H9 (cell line): ENCODE data around the gene PADI6. TPM values are rescaled to one million over a fixed set of nuclear protein-coding genes. Genes with fewer than 3 reads are reported as not detected.

Experiments
- DNase-seq: peaks from one replicate; pipeline ENCODE4 v3.0.0-alpha.2; 2017
- H2AFZ ChIP-seq: one replicate; pipeline ENCODE4 v1.6.1; 2013; ENCODE audit warnings: mild to moderate bottlenecking, low read length, control low read depth, moderate library complexity
- H2AK5ac ChIP-seq: 2 replicates; pipeline ENCODE4 v1.6.1; 2013; ENCODE audit warnings: low read length, control low read depth, mixed read lengths; ENCODE audit not compliant: insufficient read length
- H2BK120ac ChIP-seq: one replicate; pipeline ENCODE4 v1.6.1; 2013; ENCODE audit warnings: low read depth, mild to moderate bottlenecking, low read length, control low read depth, inconsistent platforms; ENCODE audit not compliant: poor library complexity, severe bottlenecking
- H2BK12ac ChIP-seq: 2 replicates; pipeline ENCODE4 v1.6.1; 2013; ENCODE audit warnings: low read length, control low read depth, mixed read lengths, low read depth; ENCODE audit not compliant: insufficient read length
- H2BK15ac ChIP-seq: 2 replicates; pipeline ENCODE4 v1.6.1; 2013; ENCODE audit warnings: low read depth, low read length, control low read depth
- H2BK20ac ChIP-seq: one replicate; pipeline ENCODE4 v1.6.1; 2013; ENCODE audit warnings: low read depth, mild to moderate bottlenecking, low read length, control low read depth, inconsistent platforms; ENCODE audit not compliant: poor library complexity, severe bottlenecking
- H2BK5ac ChIP-seq: 2 replicates; pipeline ENCODE4 v1.6.1; 2013; ENCODE audit warnings: low read length, control low read depth, mixed read lengths; ENCODE audit not compliant: insufficient read length
- H3K14ac ChIP-seq: 2 replicates; pipeline ENCODE4 v1.6.1; 2013; ENCODE audit warnings: low read length, control low read depth; ENCODE audit not compliant: insufficient read depth
- H3K18ac ChIP-seq: 2 replicates; pipeline ENCODE4 v1.6.1; 2013; ENCODE audit warnings: low read depth, mild to moderate bottlenecking, mixed read lengths, low read length, control low read depth; ENCODE audit not compliant: insufficient read length
- H3K23ac ChIP-seq: 2 replicates; pipeline ENCODE4 v1.6.1; 2013; ENCODE audit warnings: low read length, control low read depth, mixed read lengths, low read depth; ENCODE audit not compliant: insufficient read length
- H3K23me2 ChIP-seq: 2 replicates; pipeline ENCODE4 v1.6.1; 2013; ENCODE audit warnings: low read depth, mild to moderate bottlenecking, mixed read lengths, low read length, control low read depth; ENCODE audit not compliant: insufficient read length, poor library complexity, severe bottlenecking
- H3K27ac ChIP-seq: 2 replicates; pipeline ENCODE4 v1.5.1; 2013; ENCODE audit warnings: low read length, control low read depth, mixed read lengths, low read depth; ENCODE audit not compliant: insufficient read length
- H3K27me3 ChIP-seq: 2 replicates; pipeline ENCODE4 v1.6.1; 2013; ENCODE audit warnings: low read length, control low read depth, inconsistent platforms; ENCODE audit not compliant: insufficient read depth
- H3K4ac ChIP-seq: 2 replicates; pipeline ENCODE4 v1.6.1; 2013; ENCODE audit warnings: low read depth, mild to moderate bottlenecking, control low read depth, inconsistent platforms, low read length, moderate library complexity
- H3K4me1 ChIP-seq: 2 replicates; pipeline ENCODE4 v1.6.1; 2013; ENCODE audit warnings: low read length, control low read depth, inconsistent platforms; ENCODE audit not compliant: insufficient read depth
- H3K4me2 ChIP-seq: 2 replicates; pipeline ENCODE4 v1.6.1; 2013; ENCODE audit warnings: low read length, control low read depth, mixed read lengths; ENCODE audit not compliant: insufficient read length, insufficient read depth
- H3K56ac ChIP-seq: 2 replicates; pipeline ENCODE4 v1.6.1; 2013; ENCODE audit warnings: low read depth, mild to moderate bottlenecking, mixed read lengths, low read length, control low read depth; ENCODE audit not compliant: insufficient read length
- H3K79me1 ChIP-seq: 2 replicates; pipeline ENCODE4 v1.6.1; 2013; ENCODE audit warnings: low read depth, mild to moderate bottlenecking, moderate library complexity, low read length, control low read depth, inconsistent platforms; ENCODE audit not compliant: insufficient read depth, poor library complexity, severe bottlenecking
- H3K79me2 ChIP-seq: 2 replicates; pipeline ENCODE4 v1.6.1; 2013; ENCODE audit warnings: low read length, control low read depth, inconsistent platforms; ENCODE audit not compliant: insufficient read depth
- H3K9ac ChIP-seq: 2 replicates; pipeline ENCODE4 v1.6.1; 2013; ENCODE audit warnings: low read length, control low read depth, mixed read lengths; ENCODE audit not compliant: insufficient read length; ENCODE audit errors: extremely low read depth
- H3K9me3 ChIP-seq: one replicate; pipeline ENCODE4 v1.6.1; 2013; ENCODE audit warnings: low read depth, low read length, inconsistent platforms; ENCODE audit not compliant: control insufficient read depth
- H3T11ph ChIP-seq: one replicate; pipeline ENCODE4 v1.6.1; 2013; ENCODE audit warnings: mild to moderate bottlenecking, low read length, control low read depth, inconsistent platforms
- H4K20me1 ChIP-seq: one replicate; pipeline ENCODE4 v1.6.1; 2013; ENCODE audit not compliant: control insufficient read depth, insufficient read length, insufficient read depth
- H4K5ac ChIP-seq: 2 replicates; pipeline ENCODE4 v1.6.1; 2013; ENCODE audit warnings: low read depth, mild to moderate bottlenecking, mixed read lengths, low read length, control low read depth; ENCODE audit not compliant: insufficient read length
- H4K8ac ChIP-seq: replicated peaks from 2 replicates; pipeline ENCODE4 v1.6.1; 2013; ENCODE audit warnings: low read length, control low read depth, mixed read lengths, low read depth; ENCODE audit not compliant: insufficient read length
- H4K91ac ChIP-seq: 2 replicates; pipeline ENCODE4 v1.6.1; 2013; ENCODE audit warnings: low read depth, mild to moderate bottlenecking, moderate library complexity, mixed read lengths, low read length, control low read depth; ENCODE audit not compliant: insufficient read length
- H3K27ac Mint-ChIP-seq, 3 experiments: 2 replicates in 2 of 3; 3 replicates in 1 of 3; pipeline ENCODE4 v1.8.0; 2020 to 2021; ENCODE audit warnings: mixed read lengths in 3 of 3, mild to moderate bottlenecking in 1 of 3, moderate library complexity in 1 of 3
- H3K27me3 Mint-ChIP-seq: 2 replicates; pipeline ENCODE4 v1.8.0; 2021; ENCODE audit warnings: low read depth, mild to moderate bottlenecking, moderate library complexity, mixed read lengths
- H3K36me3 Mint-ChIP-seq, 3 experiments: 2 replicates in 2 of 3; 3 replicates in 1 of 3; pipeline ENCODE4 v1.8.0; 2020 to 2021; ENCODE audit warnings: low read depth in 3 of 3, mixed read lengths in 3 of 3; ENCODE audit not compliant: insufficient read depth in 1 of 3
- H3K4me1 Mint-ChIP-seq, 2 experiments: 2 replicates each; pipeline ENCODE4 v1.8.0; 2020; ENCODE audit warnings: mixed read lengths in 2 of 2
- H3K4me3 Mint-ChIP-seq, 2 experiments: 2 replicates in 1 of 2; 3 replicates in 1 of 2; pipeline ENCODE4 v1.8.0; 2020 to 2021; ENCODE audit warnings: mild to moderate bottlenecking in 2 of 2, mixed read lengths in 2 of 2, moderate library complexity in 1 of 2
- H3K9me3 Mint-ChIP-seq, 2 experiments: 2 replicates in 1 of 2; 3 replicates in 1 of 2; pipeline ENCODE4 v1.8.0; 2020; ENCODE audit warnings: mild to moderate bottlenecking in 2 of 2, mixed read lengths in 2 of 2, moderate library complexity in 1 of 2
- CTCF ChIP-seq: fragments of 200-600 bp; sonication (generic); conservative IDR thresholded peaks from 3 replicates; pipeline ENCODE4 v1.8.0; 2021; ENCODE audit warnings: antibody characterized with exemption, mild to moderate bottlenecking
- WGBS: extraction: QIAGEN DNeasy Blood & Tissue Kit; methylation state at CpG from one replicate; pipeline ENCODE4 v1.1.7; 2013; ENCODE audit warnings: missing lambda C conversion rate, low lambda C conversion rate, mixed read lengths; ENCODE audit not compliant: insufficient read length; ENCODE audit errors: extremely low coverage; 5-methylcytosine and 5-hydroxymethylcytosine counted together
- total RNA-seq: library from RNA; stranded (reverse); gene quantifications from 2 replicates; pipeline ENCODE4 v1.2.1, GENCODE V29; 2021

The PADI6 gene
- total RNA-seq, 1 experiment from 2014 or later = not detected

- H3K27me3 Mint-ChIP-seq = no peaks in the 10 kb centered on the region
- H3K56ac ChIP-seq = no peak overlapping the region
- no peak overlapping the region for H3T11ph ChIP-seq
- no peak overlapping the region for H2AFZ ChIP-seq
- H2BK120ac ChIP-seq = no peak overlapping the region
- H2BK12ac ChIP-seq = no peak overlapping the region
- no peak overlapping the region for H2BK5ac ChIP-seq
- no CpG with 5 or more reads among the region's 6 CpGs for WGBS
- H4K20me1 ChIP-seq = peaks cover 3% of the 10 kb centered on the region
- peaks cover 18 to 26% of the 10 kb centered on the region in 2 experiments; a peak in 3 of 4 replicates for H3K4me1 Mint-ChIP-seq
- no peak overlapping the region for H3K4ac ChIP-seq
- H3K27ac ChIP-seq = no peak overlapping the region
- H3K79me2 ChIP-seq = peaks cover 13% of the 10 kb centered on the region; the same call in 1 of the 2 replicates
- H4K8ac ChIP-seq = no peak overlapping the region
- H3K9ac ChIP-seq = no peak overlapping the region
- H3K36me3 Mint-ChIP-seq = peaks cover 75 to 100% (median 98%) of the 10 kb centered on the region in 3 experiments
- no peak overlapping the region for H3K18ac ChIP-seq
- no peaks in the 10 kb centered on the region for H3K27me3 ChIP-seq
- no peak overlapping the region for H3K23ac ChIP-seq
- H3K9me3 Mint-ChIP-seq = no peaks in the 10 kb centered on the region
- no peak overlapping the region for H2BK20ac ChIP-seq
- H2AK5ac ChIP-seq = no peak overlapping the region
- no peaks in the 10 kb centered on the region for H3K9me3 ChIP-seq
- H2BK15ac ChIP-seq = no peak overlapping the region
- H4K5ac ChIP-seq = no peak overlapping the region
- no peak for TF ChIP-seq CTCF
- H3K27ac Mint-ChIP-seq = peak overlapping the region in 1 of 3 experiments; percentile 91; a peak in 3 of 7 replicates
- no peak overlapping the region for H3K4me3 Mint-ChIP-seq
- no peak overlapping the region for H3K4me2 ChIP-seq
- peaks cover 17% of the 10 kb centered on the region for H3K79me1 ChIP-seq
- no peak for DNase-seq
- no peak overlapping the region for H4K91ac ChIP-seq
- H3K23me2 ChIP-seq = no peaks in the 10 kb centered on the region
- no peaks in the 10 kb centered on the region for H3K4me1 ChIP-seq
- no peak overlapping the region for H3K14ac ChIP-seq
Measured at GRCh38 chr1:17420391-17420918, 48.5 kb downstream of the PADI6 start.
